Measurements from ENCODE around the gene SIGLECL1.

Gene SIGLECL1

GRCh38 chr19:51295382-51296126 lies 44.7 kb downstream of the SIGLECL1 start:
- no peak for DNase-seq (ENCODE audit: low read depth in 2 of 2)

- DNase-seq (ENCODE audit: low read depth in 2 of 2): no peak
Observed at GRCh38 chr19:51296336-51297093, 45.6 kb downstream of the SIGLECL1 start.

GRCh38 chr19:51297406-51297805 lies 46.5 kb downstream of the SIGLECL1 start:
- no peak for DNase-seq (ENCODE audit: low read depth in 2 of 2)

- DNase-seq (ENCODE audit: low read depth in 2 of 2): no peak
Observed at GRCh38 chr19:51301266-51301665, 50.4 kb downstream of the SIGLECL1 start.

GRCh38 chr19:51305479-51305878 lies 54.6 kb downstream of the SIGLECL1 start:
- no peak for DNase-seq (ENCODE audit: low read depth in 2 of 2)

GRCh38 chr19:51311351-51312257 lies 60.7 kb downstream of the SIGLECL1 start, which contains the start of gene IGLON5:
Gene IGLON5 (plus strand): TSS chr19:51311644. CDS start chr19:51311848, 204 bp downstream.
- no peak for DNase-seq (ENCODE audit: low read depth in 2 of 2)

GRCh38 chr19:51316688-51317087 lies 65.8 kb downstream of the SIGLECL1 start:
- DNase-seq (ENCODE audit: low read depth in 2 of 2): no peak

GRCh38 chr19:51317376-51317775 lies 66.5 kb downstream of the SIGLECL1 start:
- no peak for DNase-seq (ENCODE audit: low read depth in 2 of 2)

GRCh38 chr19:51317968-51318367 lies 67.1 kb downstream of the SIGLECL1 start:
- no peak for DNase-seq (ENCODE audit: low read depth in 2 of 2)

All from stimulated activated CD8-positive, alpha-beta memory T cell treated with anti-CD3 and anti-CD28 coated beads, Interleukin-15, amount 100 ng/mL, for 4 hours (primary cell).